COR-L47 (cell line): ENCODE data around the gene TTC7B.

Experiments used
- DNase-seq: peaks from one replicate; lab custom pipeline; 2025; lab: John Stamatoyannopoulos, UW

Gene TTC7B

DNA sequence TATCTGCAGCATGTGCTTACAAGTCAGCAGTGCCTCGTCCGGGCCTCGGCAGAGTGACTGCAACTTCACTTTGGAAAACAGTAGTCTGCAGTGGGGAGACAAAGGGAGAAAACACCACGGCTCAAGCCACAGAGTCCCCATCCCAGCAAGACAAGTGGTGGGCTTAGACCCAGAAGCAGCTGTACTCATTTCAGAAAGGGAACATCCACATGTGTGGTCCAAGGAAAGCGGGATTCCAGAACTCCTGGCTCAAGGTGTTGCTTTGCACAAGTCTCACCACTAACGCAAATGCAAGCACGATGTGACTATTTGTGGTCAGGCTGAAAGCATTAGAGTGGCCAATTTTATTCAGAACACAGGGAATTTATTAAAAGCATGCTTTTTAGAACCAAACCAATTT lies 198.3 kb downstream of the TTC7B start:
- no peak for DNase-seq

- no peak for DNase-seq
Observed at GRCh38 chr14:90616881-90617280, 199.3 kb downstream of the TTC7B start.

- DNase-seq: no peak
Observed at GRCh38 chr14:90616313-90616712, 199.9 kb downstream of the TTC7B start.

- DNase-seq: no peak
Observed at GRCh38 chr14:90615517-90616060, 200.6 kb downstream of the TTC7B start.

- no peak for DNase-seq
Observed at GRCh38 chr14:90614696-90615516, 201.3 kb downstream of the TTC7B start.

DNA sequence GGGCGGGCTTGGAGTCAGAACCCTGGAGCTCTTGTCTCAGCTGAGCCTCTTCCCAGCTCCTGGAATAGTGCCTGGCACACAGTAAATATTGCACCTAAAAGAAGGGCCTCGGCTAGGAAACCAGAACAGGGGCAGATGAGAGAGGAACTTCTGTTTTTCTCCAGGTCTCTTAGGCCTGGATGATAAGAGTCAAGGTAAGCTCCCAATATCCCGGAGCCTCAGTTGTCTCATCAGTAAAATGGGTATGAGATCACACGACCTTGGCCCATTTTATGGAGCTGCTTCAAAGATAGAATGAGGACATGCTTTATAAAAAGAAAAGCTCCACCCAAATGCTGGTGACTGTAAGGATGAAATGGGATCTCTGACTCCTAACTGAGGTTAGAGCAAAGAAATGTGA lies 202.2 kb downstream of the TTC7B start:
- no peak for DNase-seq

- no peak for DNase-seq
Observed at GRCh38 chr14:90613453-90613852, 202.8 kb downstream of the TTC7B start.

GRCh38 chr14:90612801-90613200 lies 203.4 kb downstream of the TTC7B start:
- no peak for DNase-seq

DNA sequence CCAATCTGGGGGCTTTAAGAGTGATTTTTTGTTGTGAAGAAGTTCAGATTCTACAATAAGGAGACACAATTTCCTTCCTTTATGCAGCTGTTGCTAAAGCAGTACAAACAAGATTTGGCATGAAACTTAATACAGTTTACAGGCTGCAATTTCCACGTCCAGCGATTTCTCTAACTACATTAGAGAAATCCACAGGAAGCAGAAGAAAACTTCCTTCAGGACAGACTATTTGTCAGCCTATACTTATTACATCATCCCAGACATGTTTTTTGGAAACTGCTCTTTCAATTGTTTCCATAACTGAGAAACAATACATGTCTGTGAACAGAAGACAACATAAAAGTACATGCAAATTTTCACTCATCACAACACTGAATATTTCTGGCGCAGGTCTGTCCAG lies 204.3 kb downstream of the TTC7B start:
- DNase-seq: no peak

- no peak for DNase-seq
Observed at GRCh38 chr14:90611501-90611900, 204.7 kb downstream of the TTC7B start.

DNA sequence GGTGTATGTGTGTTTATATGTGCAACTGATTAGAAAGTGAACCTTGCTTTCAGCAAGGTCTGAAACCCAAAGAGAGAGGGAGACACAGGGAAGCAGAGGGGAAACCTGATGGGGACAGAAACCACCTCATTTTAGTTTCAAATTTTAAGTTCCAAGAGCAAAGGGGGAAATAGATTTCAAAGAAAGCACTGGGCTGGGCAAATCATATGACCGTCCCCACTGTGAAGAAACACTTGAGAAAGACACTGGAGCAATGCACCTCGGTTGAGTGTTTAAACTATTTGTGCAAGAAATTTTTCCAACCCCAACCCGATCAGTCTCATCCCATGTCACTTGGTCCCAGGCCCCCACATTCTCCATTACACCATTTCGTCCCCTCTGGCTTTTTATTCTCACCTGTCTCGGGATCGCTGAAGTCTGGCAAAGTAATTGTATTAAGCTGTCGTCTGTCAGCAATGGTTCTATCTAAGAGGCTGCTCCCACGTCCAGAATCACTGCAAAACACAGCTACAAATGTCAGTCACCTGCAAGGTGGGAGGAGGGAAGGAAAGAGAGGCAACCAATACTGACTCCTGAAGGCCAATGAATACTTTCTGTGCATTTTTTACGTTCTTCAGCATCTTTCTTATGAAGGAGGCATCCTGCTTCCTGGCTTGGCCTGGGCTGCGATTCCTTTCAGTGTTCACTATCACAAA lies 205.7 kb downstream of the TTC7B start:
- no peak for DNase-seq

GRCh38 chr14:90609376-90609775 lies 206.9 kb downstream of the TTC7B start:
- DNase-seq: no peak

DNA sequence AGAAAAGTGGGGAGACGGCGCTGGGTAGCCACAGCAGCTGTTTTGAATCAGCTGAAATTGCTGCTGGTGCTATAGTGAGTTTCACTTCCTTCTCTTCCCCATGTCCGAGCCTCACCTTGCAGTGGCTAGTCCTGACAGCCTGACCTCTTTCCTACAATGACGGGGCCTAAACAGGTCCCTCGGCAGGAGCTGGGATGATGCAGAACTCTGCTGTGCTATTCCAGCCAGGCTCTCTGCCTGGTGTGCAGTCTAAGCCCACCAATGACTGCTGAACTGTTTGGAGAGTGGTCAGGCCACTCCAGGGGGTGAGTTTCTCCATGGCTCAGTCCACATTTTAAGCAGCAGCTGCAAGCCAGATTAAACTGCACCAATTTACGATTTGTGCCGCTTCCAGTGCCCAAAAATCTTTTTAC lies 207.3 kb downstream of the TTC7B start:
- DNase-seq: no peak

DNA sequence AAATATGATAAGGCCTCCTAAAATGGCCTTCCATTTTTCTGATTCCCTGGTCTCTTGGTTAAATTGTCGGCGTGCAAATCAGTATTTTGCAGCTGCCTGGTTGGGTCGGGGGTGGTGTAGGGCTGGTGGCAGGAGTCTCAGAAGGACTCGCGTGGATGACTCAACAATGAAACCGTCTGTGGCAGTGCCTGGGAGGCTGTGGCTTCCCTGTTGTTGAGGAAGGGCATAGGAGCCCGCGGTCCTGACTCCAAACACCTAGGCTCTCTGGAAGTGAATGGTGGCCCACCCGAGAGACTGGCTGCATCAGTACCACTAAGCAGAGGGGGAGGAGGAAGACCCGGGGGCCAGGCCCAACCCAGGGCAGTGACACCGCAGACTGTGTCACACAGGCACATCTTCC lies 207.9 kb downstream of the TTC7B start:
- no peak for DNase-seq

DNA sequence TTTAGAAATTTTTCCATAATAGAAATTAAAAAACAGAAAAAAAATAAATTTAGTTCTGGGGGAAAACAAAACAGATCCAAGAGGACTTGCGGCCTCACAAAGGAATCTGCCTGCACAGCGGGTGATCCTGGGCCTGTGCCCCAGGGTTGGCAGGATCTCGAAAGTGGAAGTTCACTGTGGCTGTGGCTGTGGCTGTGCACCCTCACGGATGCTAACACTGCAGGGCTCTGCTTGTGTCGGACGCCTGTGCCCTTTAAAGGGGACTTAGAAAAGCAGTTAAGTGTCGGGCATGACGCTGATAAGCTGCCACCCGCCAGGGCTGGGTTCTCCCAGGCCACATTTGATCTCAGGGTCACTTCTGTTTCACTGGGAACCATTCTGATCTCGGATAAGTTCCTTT lies 209.1 kb downstream of the TTC7B start:
- DNase-seq: no peak

GRCh38 chr14:90606434-90606833 lies 209.8 kb downstream of the TTC7B start:
- no peak for DNase-seq

DNA sequence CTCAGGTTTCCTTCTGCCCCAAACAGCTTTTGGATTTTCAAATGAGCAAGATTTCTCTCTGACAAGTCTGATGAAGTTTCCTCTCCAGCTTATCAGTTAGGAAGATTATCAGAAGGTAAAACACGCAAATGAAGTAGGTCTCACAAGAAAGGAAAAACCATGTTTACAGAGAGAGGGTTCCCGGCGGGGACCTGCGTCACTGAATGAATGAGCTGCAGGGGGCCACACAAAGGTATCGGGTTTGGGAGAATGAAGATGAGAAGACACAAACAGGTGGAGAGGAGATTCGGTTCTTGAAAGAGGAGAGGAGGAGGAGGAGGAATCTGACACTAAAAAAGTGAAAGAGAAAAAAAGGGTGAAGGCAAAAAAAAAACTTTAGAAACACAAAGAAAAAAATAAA lies 210.8 kb downstream of the TTC7B start:
- DNase-seq: no peak

DNA sequence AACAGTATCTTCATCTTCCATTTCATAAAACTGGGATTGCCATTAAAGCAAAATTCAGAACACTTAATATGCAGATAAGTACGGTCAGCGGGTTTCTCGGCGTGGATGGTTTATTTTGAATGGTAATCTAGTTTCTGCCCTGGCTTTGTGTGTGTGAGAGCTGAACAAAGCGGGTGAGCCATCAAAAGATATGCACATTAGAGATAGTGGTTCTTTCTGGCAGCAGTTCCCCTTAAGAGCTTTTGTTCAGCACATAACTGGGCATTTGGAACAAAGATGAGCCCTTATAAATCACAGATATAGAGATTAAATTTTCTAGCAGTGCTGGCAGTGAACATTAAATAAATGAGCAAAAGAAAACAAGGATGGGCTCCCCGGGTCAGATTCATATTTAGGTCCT lies 211.9 kb downstream of the TTC7B start:
- DNase-seq: no peak

- no peak for DNase-seq
Observed at GRCh38 chr14:90603841-90604240, 212.4 kb downstream of the TTC7B start.

DNA sequence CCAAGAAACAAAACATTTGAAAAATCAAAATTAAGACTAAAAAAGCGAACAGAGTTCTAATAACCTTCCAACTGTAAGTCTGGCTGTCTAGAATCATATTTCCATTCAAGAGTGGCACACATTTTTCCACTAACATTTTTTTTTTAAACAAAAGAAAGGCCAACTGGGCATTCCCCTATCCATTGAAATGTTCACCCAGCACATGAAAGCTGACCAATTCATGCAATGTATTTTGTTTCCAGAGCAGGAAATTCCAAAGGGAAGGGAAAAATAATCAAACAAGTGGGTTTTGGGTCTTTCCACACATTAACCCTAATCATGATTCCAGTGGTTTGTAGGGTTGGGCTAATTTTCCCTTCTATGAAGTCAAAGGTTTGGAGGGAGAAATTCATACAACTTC lies 212.9 kb downstream of the TTC7B start:
- DNase-seq: no peak

DNA sequence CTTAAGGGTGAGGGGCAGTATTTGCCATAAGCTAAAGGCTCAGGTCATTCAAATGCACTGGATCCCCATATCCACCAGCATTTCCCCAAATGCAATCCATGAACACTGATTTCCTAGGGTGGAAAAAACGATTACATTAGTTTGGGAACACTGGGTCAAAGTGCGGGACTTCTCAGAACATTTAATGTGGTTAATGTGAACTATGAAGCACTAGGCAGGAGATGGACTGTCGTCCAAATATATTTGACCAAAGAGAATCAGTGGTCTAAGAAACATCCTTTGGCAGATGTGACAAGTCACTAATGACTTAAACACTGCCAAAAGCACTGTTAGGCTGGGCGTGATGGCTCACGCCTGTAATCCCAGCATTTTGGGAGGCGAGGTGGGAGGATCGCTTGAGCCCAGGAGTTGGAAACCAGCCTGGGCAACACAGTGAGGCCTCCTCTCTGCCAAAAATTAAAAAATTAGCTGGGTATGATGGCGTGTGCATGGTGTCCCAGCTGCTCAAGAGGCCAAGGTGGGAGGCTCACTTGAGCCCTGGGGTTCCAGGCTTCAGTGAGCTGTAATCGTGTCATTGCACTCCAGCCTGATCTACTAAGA lies 214.0 kb downstream of the TTC7B start:
- no peak for DNase-seq

GRCh38 chr14:90601563-90601962 lies 214.7 kb downstream of the TTC7B start:
- DNase-seq: no peak

- DNase-seq: no peak
Observed at GRCh38 chr14:90600619-90601018, 215.6 kb downstream of the TTC7B start.
